Caco-2 (cell line): Measurements from ENCODE around the gene PNP. TPM values are rescaled to one million over a fixed set of nuclear protein-coding genes. Genes with fewer than 3 reads are reported as not detected.
"Not testable (repeated sequence)": the region's sequence is repeated elsewhere in the genome, so short reads cannot be mapped to it uniquely, and the experiment has no call there.

Experiments used
- BruUV-seq: library from RNA; stranded (reverse); fragments of 400-500 nt; replicated peaks from 2 replicates; lab custom pipeline; 2021; lab: Mats Ljungman, UMichigan
- CTCF ChIA-PET: fragments of 300-600 bp; sonication (Branson Sonifier 250); formaldehyde crosslinking; loops from one replicate; lab custom pipeline; 2022; ENCODE audit warnings: antibody characterized with exemption; lab: Charles Lee
- POLR2A ChIA-PET: fragments of 300-600 bp; sonication (Branson Sonifier 250); formaldehyde crosslinking; loops from one replicate; lab custom pipeline; 2022; ENCODE audit warnings: antibody characterized with exemption; lab: Charles Lee
- DNase-seq, 2 experiments: peaks; one replicate each; pipeline versions ENCODE4 v3.0.0 to v3.0.0-alpha.2; 2020 to 2022
- H3K27me3 ChIP-seq: replicated peaks from 2 replicates; pipeline ENCODE4 v1.6.0; 2011; ENCODE audit warnings: low read length; ENCODE audit not compliant: control insufficient read depth, insufficient read depth
- H3K36me3 ChIP-seq: 2 replicates; pipeline ENCODE4 v1.5.1; 2011; ENCODE audit warnings: low read length; ENCODE audit not compliant: control insufficient read depth, insufficient read depth
- H3K4me1 ChIP-seq: fragments of 250-450 bp; sonication (Bioruptor Pico); 2 replicates; pipeline ENCODE4 v1.5.1; 2020; ENCODE audit warnings: mild to moderate bottlenecking
- H3K4me3 ChIP-seq: 2 replicates; pipeline ENCODE4 v1.5.1; 2011; ENCODE audit warnings: low read depth, mild to moderate bottlenecking, control low read depth, low read length
- H3K9me3 ChIP-seq: fragments of 250-450 bp; sonication (Bioruptor Pico); 2 replicates; pipeline ENCODE4 v1.5.1; 2020; ENCODE audit warnings: mild to moderate bottlenecking, moderate library complexity
- H3K27ac Mint-ChIP-seq: one replicate; pipeline ENCODE4 v1.8.0; 2022; ENCODE audit warnings: mixed read lengths; ENCODE audit not compliant: unreplicated experiment
- H3K27me3 Mint-ChIP-seq: one replicate; pipeline ENCODE4 v1.8.0; 2022; ENCODE audit warnings: mixed read lengths; ENCODE audit not compliant: insufficient read depth, unreplicated experiment
- H3K36me3 Mint-ChIP-seq: one replicate; pipeline ENCODE4 v1.8.0; 2022; ENCODE audit warnings: mild to moderate bottlenecking, mixed read lengths; ENCODE audit not compliant: insufficient read depth, unreplicated experiment
- H3K4me1 Mint-ChIP-seq: one replicate; pipeline ENCODE4 v1.8.0; 2022; ENCODE audit warnings: low read depth, mixed read lengths; ENCODE audit not compliant: unreplicated experiment
- H3K4me3 Mint-ChIP-seq: one replicate; pipeline ENCODE4 v1.8.0; 2022; ENCODE audit warnings: mild to moderate bottlenecking, moderate library complexity, mixed read lengths; ENCODE audit not compliant: unreplicated experiment
- H3K9me3 Mint-ChIP-seq: one replicate; pipeline ENCODE4 v1.8.0; 2022; ENCODE audit warnings: mixed read lengths; ENCODE audit not compliant: unreplicated experiment
- intact Hi-C: fragments of 100-400 bp; cut with micrococcal nuclease; formaldehyde crosslinking; loops from one replicate; pipeline ENCODE4 v1.10.0; 2022; ENCODE audit not compliant: unreplicated experiment
- total RNA-seq: library from RNA; stranded (reverse); gene quantifications from 2 replicates; pipeline ENCODE4 v1.2.3, GENCODE V29; 2022
- TF ChIP-seq, protein P1 (sequence below), 2 experiments: fragments of 200-600 bp in 1 of 2; IDR thresholded peaks; 1 replicate in 1 of 2; 2 replicates in 1 of 2; pipeline versions ENCODE4 v1.5.1 to v1.8.0; 2011 to 2022; ENCODE audit warnings: antibody characterized with exemption in 1 of 2, control low read depth in 1 of 2, inconsistent platforms in 1 of 2, low read depth in 1 of 2, low read length in 1 of 2, mild to moderate bottlenecking in 1 of 2, moderate library complexity in 1 of 2; ENCODE audit not compliant: insufficient read depth in 1 of 2, severe bottlenecking in 1 of 2, unreplicated experiment in 1 of 2

The PNP gene
- total RNA-seq, 1 experiment from 2014 or later = 59.1 TPM

DNA sequence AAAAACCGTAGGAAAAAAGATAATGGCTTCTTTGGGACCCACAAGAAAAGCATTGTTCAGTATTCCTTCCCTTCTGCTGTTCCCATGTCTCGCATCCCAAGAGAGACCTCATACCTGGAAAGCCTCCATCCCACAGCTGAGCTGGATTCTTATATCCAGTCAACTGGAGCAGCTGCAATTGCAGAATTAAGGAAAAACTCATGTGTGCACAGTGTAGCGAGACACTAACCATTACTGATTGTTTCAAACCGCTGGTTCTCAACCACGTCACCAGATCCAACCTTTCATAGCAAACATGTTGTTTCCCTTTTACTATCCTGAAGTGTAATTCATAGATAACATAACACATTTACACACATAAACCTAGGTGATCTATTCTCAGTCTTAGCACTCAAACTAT, 30.7 kb downstream of the PNP start:
- POLR2A ChIA-PET = no interaction called here
- peaks cover 18% of the 10 kb centered on the region for H3K4me1 Mint-ChIP-seq
- no peak for DNase-seq
- Histone ChIP-seq H3K27me3 (no peaks in the 10 kb centered on the region), H3K4me3 (no peak overlapping the region), H3K4me1 (peaks cover 7% of the 10 kb centered on the region; the same call in 1 of the 2 replicates), H3K36me3 (no peaks in the 10 kb centered on the region), H3K9me3 (no peaks in the 10 kb centered on the region)
- CTCF ChIA-PET = no interaction called here
- H3K9me3 Mint-ChIP-seq = peaks cover 6% of the 10 kb centered on the region
- H3K36me3 Mint-ChIP-seq = no peaks in the 10 kb centered on the region
- H3K27me3 Mint-ChIP-seq = peaks cover 3% of the 10 kb centered on the region
- intact Hi-C loops = no loop called here
- no peak overlapping the region for H3K27ac Mint-ChIP-seq
- BruUV-seq = no TSS peak
- TF ChIP-seq, protein P1, sequence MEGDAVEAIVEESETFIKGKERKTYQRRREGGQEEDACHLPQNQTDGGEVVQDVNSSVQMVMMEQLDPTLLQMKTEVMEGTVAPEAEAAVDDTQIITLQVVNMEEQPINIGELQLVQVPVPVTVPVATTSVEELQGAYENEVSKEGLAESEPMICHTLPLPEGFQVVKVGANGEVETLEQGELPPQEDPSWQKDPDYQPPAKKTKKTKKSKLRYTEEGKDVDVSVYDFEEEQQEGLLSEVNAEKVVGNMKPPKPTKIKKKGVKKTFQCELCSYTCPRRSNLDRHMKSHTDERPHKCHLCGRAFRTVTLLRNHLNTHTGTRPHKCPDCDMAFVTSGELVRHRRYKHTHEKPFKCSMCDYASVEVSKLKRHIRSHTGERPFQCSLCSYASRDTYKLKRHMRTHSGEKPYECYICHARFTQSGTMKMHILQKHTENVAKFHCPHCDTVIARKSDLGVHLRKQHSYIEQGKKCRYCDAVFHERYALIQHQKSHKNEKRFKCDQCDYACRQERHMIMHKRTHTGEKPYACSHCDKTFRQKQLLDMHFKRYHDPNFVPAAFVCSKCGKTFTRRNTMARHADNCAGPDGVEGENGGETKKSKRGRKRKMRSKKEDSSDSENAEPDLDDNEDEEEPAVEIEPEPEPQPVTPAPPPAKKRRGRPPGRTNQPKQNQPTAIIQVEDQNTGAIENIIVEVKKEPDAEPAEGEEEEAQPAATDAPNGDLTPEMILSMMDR (IDR thresholded peaks at IDR 0.05; ENCODE audit: insufficient read depth in 1 of 2, low read depth in 1 of 2, low read length in 1 of 2, severe bottlenecking in 1 of 2, unreplicated experiment in 1 of 2) = no peak
- H3K4me3 Mint-ChIP-seq = no peak overlapping the region

- H3K36me3 ChIP-seq = no peaks in the 10 kb centered on the region
- Mint-ChIP-seq H3K27ac (no peak overlapping the region), H3K27me3 (peaks cover 3% of the 10 kb centered on the region), H3K4me3 (no peak overlapping the region), H3K9me3 (no peaks in the 10 kb centered on the region), H3K36me3 (no peaks in the 10 kb centered on the region), H3K4me1 (peaks cover 18% of the 10 kb centered on the region)
- TF ChIP-seq, protein P1 (IDR thresholded peaks at IDR 0.05; ENCODE audit: insufficient read depth in 1 of 2, low read depth in 1 of 2, low read length in 1 of 2, severe bottlenecking in 1 of 2, unreplicated experiment in 1 of 2) = no peak
- no peaks in the 10 kb centered on the region for H3K9me3 ChIP-seq
- no TSS peak for BruUV-seq
- no peak for DNase-seq
- ChIA-PET CTCF (no interaction called here), POLR2A (no interaction called here)
- no peak overlapping the region for H3K4me3 ChIP-seq
- no peaks in the 10 kb centered on the region for H3K27me3 ChIP-seq
- intact Hi-C loops = no loop called here
- H3K4me1 ChIP-seq = peaks cover 7% of the 10 kb centered on the region; the same call in 1 of the 2 replicates
Observed at GRCh38 chr14:20501346-20501745, 32.1 kb downstream of the PNP start.

GRCh38 chr14:20503898-20504297, 34.7 kb downstream of the PNP start:
- H3K9me3 Mint-ChIP-seq = no peaks in the 10 kb centered on the region
- Histone ChIP-seq H3K36me3 (no peaks in the 10 kb centered on the region), H3K27me3 (no peaks in the 10 kb centered on the region), H3K4me3 (no peak overlapping the region), H3K4me1 (peaks cover 5% of the 10 kb centered on the region; the same call in 1 of the 2 replicates), H3K9me3 (no peaks in the 10 kb centered on the region)
- peaks cover 14% of the 10 kb centered on the region for H3K4me1 Mint-ChIP-seq
- intact Hi-C loops = no loop called here
- no peak overlapping the region for H3K27ac Mint-ChIP-seq
- no peaks in the 10 kb centered on the region for H3K36me3 Mint-ChIP-seq
- TF ChIP-seq, protein P1 (IDR thresholded peaks at IDR 0.05; ENCODE audit: insufficient read depth in 1 of 2, low read depth in 1 of 2, low read length in 1 of 2, severe bottlenecking in 1 of 2, unreplicated experiment in 1 of 2) = no peak
- DNase-seq = no peak
- H3K27me3 Mint-ChIP-seq = peaks cover 3% of the 10 kb centered on the region
- ChIA-PET POLR2A (no interaction called here), CTCF (no interaction called here)
- BruUV-seq = no TSS peak
- no peak overlapping the region for H3K4me3 Mint-ChIP-seq

GRCh38 chr14:20506276-20506675, 37.1 kb downstream of the PNP start:
- H3K27ac Mint-ChIP-seq, POLR2A ChIA-PET, H3K4me1 ChIP-seq, H3K4me3 Mint-ChIP-seq, H3K4me3 ChIP-seq, H3K27me3 Mint-ChIP-seq, BruUV-seq, H3K36me3 ChIP-seq, DNase-seq, intact Hi-C loops, H3K36me3 Mint-ChIP-seq, H3K27me3 ChIP-seq, H3K9me3 Mint-ChIP-seq, H3K9me3 ChIP-seq, CTCF ChIA-PET: not testable (repeated sequence)
- H3K4me1 Mint-ChIP-seq = peaks cover 11% of the 10 kb centered on the region

GRCh38 chr14:20506752-20507151, 37.5 kb downstream of the PNP start:
- CTCF ChIA-PET, H3K4me3 Mint-ChIP-seq: not testable (repeated sequence)

More at GRCh38 chr14:20506752-20507151, 37.5 kb downstream of the PNP start:
- POLR2A ChIA-PET, H3K4me3 ChIP-seq, H3K9me3 Mint-ChIP-seq, H3K36me3 ChIP-seq, H3K36me3 Mint-ChIP-seq, H3K27ac Mint-ChIP-seq, DNase-seq, H3K27me3 Mint-ChIP-seq, H3K9me3 ChIP-seq, intact Hi-C loops, H3K27me3 ChIP-seq, BruUV-seq, H3K4me1 ChIP-seq: not testable (repeated sequence)
- H3K4me1 Mint-ChIP-seq = peaks cover 11% of the 10 kb centered on the region
